HG03378 (cell line): Measurements from ENCODE around the gene HRAS.

Experiments
- ATAC-seq: cut with Tn5 transposase; IDR thresholded peaks from one replicate; pipeline ENCODE4 v1.9.1; 2021; ENCODE audit warnings: mild to moderate bottlenecking, moderate library complexity; ENCODE audit not compliant: unreplicated experiment

Gene HRAS

GRCh38 chr11:567629-568292 is 32.4 kb upstream of the HRAS start:
- ATAC-seq: no peak

- ATAC-seq: no peak
Observed at GRCh38 chr11:567011-567628, 31.7 kb upstream of the HRAS start.

GRCh38 chr11:565921-566509 is 30.6 kb upstream of the HRAS start:
- no peak for ATAC-seq

- no peak for ATAC-seq
Observed at GRCh38 chr11:563812-564578, 28.6 kb upstream of the HRAS start.

- ATAC-seq: no peak
Observed at GRCh38 chr11:563066-563811, 27.9 kb upstream of the HRAS start.

GRCh38 chr11:562046-562645 is 26.8 kb upstream of the HRAS start:
- ATAC-seq: no peak

- ATAC-seq: no peak
Observed at GRCh38 chr11:561148-562003, 26.0 kb upstream of the HRAS start.

GRCh38 chr11:560305-561147 is 25.1 kb upstream of the HRAS start, which contains the start of the genes LMNTD2 and RASSF7:
Gene LMNTD2, minus strand, starts transcription at chr11:560738. Its CDS starts 22 bp downstream, at chr11:560716.
Gene RASSF7, plus strand, starts transcription at chr11:560970. Its CDS starts 799 bp downstream, at chr11:561769.
- no peak for ATAC-seq

- no peak for ATAC-seq
Observed at GRCh38 chr11:559712-560304, 24.4 kb upstream of the HRAS start.

GRCh38 chr11:559020-559620 is 23.7 kb upstream of the HRAS start:
- no peak for ATAC-seq

- no peak for ATAC-seq
Observed at GRCh38 chr11:558503-558902, 23.1 kb upstream of the HRAS start.

GRCh38 chr11:557328-558132 is 22.2 kb upstream of the HRAS start:
- ATAC-seq: no peak

- no peak for ATAC-seq
Observed at GRCh38 chr11:556662-557256, 21.4 kb upstream of the HRAS start.

GRCh38 chr11:555780-556661 is 20.6 kb upstream of the HRAS start:
- no peak for ATAC-seq

GRCh38 chr11:555227-555779 is 19.9 kb upstream of the HRAS start:
- ATAC-seq: no peak
